NB4 (cell line): ENCODE results near the gene RBM20.

ENCODE experiments used
- POLR2A ChIP-seq: IDR thresholded peaks from 2 replicates; pipeline ENCODE4 v1.6.1; 2011; ENCODE audit warnings: mild to moderate bottlenecking; ENCODE audit not compliant: insufficient read length; ENCODE audit errors: extremely low read depth
- TF ChIP-seq, protein P1 (sequence below): IDR thresholded peaks from one replicate; pipeline ENCODE4 v1.5.1; 2012; ENCODE audit warnings: low read depth, low read length

GRCh38 chr10:110825508-110825907 is 181.4 kb downstream of the RBM20 start:
- TF ChIP-seq, protein P1, sequence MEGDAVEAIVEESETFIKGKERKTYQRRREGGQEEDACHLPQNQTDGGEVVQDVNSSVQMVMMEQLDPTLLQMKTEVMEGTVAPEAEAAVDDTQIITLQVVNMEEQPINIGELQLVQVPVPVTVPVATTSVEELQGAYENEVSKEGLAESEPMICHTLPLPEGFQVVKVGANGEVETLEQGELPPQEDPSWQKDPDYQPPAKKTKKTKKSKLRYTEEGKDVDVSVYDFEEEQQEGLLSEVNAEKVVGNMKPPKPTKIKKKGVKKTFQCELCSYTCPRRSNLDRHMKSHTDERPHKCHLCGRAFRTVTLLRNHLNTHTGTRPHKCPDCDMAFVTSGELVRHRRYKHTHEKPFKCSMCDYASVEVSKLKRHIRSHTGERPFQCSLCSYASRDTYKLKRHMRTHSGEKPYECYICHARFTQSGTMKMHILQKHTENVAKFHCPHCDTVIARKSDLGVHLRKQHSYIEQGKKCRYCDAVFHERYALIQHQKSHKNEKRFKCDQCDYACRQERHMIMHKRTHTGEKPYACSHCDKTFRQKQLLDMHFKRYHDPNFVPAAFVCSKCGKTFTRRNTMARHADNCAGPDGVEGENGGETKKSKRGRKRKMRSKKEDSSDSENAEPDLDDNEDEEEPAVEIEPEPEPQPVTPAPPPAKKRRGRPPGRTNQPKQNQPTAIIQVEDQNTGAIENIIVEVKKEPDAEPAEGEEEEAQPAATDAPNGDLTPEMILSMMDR, result no peak
- TF ChIP-seq POLR2A, result no peak
